Measurements from ENCODE around the gene CLEC4G.

The CLEC4G gene

DNA sequence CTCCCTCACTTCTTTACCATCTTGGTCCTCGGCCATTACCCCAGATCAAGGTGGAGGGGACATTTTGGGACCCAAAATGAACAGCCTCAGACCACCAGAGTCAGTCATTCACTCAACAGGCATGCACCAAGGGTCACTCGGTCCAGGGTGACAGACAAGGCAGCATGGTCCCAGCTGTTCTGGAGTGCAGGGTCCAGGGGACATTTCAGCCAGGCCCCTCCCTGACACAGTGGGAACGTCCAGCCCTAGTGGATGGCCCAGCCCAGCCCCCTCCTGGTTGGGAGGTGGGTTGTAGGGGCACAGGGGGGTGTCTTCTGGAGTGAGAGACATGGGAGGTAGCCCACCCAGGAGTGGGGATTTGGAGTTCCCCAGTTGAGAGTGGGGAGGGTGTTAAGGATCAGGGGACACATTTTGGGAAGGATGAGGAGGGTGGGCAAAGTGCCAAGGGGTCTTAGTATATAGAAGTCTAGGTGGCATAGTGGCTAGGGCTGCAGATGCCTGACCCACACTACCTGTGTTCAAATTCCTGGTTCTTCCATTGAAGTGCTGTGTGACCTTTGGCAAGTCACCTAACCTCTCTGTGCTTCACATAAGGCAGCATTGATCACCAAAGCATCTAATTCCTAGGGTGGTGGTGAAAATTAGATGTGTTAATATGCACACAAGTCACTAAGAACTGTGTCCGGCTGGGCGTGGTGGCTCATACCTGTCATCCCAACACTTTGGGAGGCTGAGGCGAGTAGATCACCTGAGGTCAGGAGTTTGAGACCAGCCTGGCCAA, 27.4 kb downstream of the CLEC4G start:
- Mint-ChIP-seq H3K27ac (peak overlapping the region; percentile 96), H3K9me3 (no peaks in the 10 kb centered on the region), H3K4me3 (peak overlapping the region; percentile 35), H3K4me1 (ENCODE audit: low read depth) (peaks cover 96% of the 10 kb centered on the region), H3K36me3 (ENCODE audit: low read depth) (peaks cover under 1% of the 10 kb centered on the region), H3K27me3 (no peaks in the 10 kb centered on the region)
- intact Hi-C loops (cut with micrococcal nuclease) = no loop called here

DNA sequence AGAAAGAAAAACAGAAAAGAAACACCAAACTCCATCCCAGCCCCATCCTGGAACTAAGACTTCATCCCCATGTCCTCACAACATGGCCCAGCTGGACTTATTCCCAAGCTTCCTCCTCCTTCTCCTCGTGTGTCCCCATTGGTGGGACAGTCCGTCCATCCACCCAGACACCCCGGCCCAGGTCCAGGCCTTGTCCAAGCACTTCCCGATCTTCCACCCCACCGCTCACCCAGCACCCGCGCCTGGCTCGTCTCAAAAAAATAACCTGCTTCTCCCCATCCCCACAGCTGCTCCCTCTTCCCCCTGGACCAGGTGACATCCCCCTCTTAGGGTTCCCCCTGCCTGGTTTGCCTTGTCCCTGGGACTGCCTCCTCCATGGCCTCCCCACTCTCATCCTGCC, 28.6 kb downstream of the CLEC4G start:
- no peaks in the 10 kb centered on the region for H3K9me3 Mint-ChIP-seq
- peaks cover 12% of the 10 kb centered on the region for H3K36me3 Mint-ChIP-seq (ENCODE audit: low read depth)
- H3K4me1 Mint-ChIP-seq (ENCODE audit: low read depth) = peaks cover 90% of the 10 kb centered on the region
- H3K27me3 Mint-ChIP-seq = no peaks in the 10 kb centered on the region
- peak overlapping the region; percentile 45 for H3K4me3 Mint-ChIP-seq
- peak overlapping the region; percentile 96 for H3K27ac Mint-ChIP-seq
- intact Hi-C loops (cut with micrococcal nuclease) = no loop called here

DNA sequence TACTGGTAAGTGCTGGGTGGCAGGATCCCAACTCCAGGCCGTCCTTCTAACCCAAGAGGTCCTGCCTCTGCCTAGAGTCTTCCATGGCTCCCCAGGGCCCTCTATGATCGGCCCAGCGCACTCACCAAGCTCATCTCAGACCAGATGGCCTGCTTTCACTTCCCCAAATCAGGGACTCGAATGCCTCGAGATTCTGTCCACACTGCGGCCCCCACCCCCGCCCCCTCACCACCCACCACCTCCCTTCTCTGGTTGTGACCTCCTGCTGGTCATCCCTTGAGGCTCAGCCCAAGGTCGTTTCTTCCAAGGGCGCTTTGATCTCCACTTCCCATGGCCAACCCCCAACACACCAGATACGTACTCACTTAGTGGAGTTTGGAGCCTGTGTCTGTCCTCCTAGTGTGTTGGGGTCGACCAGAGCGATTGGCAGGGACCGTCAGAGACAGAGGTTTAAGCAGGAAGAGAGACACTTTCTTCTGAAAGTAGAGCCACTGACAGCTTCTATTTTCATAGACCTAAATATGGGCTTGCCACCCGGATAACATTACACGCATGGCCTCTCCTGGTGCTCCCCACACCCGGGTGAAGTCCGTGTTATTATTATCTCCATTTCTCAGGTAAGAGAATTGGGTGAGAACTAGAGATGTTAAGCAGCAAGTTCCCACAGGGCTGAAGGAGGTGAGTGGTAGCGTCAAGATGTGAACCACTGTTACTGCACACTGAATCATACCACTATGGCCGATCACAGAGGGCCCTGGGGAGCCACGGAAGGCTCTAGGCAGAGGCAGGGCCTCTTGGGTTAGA, 30.1 kb downstream of the CLEC4G start, which contains the start of gene FCER2:
Gene FCER2 (minus strand): TSS at position 478 of the 804 bp plus-strand sequence. CDS start 2,371 bp downstream, outside the sequence.
- peaks cover 86% of the 10 kb centered on the region for H3K4me1 Mint-ChIP-seq (ENCODE audit: low read depth)
- H3K27ac Mint-ChIP-seq = peak within 1 kb of the TSS; percentile 96
- no peaks in the 10 kb centered on the region for H3K9me3 Mint-ChIP-seq
- H3K36me3 Mint-ChIP-seq (ENCODE audit: low read depth) = peaks cover 26% of the 10 kb centered on the region
- H3K4me3 Mint-ChIP-seq = peak within 1 kb of the TSS; percentile 44
- H3K27me3 Mint-ChIP-seq = no peaks in the 10 kb centered on the region
- intact Hi-C loops (cut with micrococcal nuclease) = no loop called here

DNA sequence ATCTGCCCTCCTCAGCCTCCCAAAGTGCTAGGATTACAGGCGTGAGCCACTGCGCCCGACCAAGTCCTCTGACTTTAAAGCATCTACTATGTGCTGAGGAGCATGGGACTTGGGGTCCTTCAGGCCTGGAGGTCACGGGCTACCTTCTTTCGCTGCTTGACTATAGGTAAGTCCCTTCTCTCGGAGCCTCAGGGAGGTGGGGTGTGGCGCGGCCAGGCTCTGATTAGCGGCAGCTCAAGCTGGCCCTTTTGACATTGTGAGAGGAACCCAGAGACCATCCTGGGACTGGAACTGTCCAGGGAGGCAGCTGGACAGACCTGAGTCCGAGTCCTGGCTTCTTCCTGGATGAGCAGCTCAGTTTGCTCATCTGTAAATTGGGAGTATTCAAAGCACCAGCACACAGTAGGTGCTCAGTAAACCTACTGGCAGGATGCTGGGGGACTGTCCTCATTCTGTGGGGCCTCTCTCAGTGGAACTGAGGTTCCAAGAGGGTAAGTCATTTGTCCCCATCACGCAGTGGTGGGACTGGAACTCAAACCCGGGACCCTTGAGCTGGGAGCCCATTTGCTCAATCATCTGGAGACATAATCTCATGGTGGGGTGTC, 30.8 kb downstream of the CLEC4G start:
- intact Hi-C loops (cut with micrococcal nuclease) = no loop called here
- Mint-ChIP-seq H3K27me3 (no peaks in the 10 kb centered on the region), H3K4me3 (no peak overlapping the region), H3K36me3 (ENCODE audit: low read depth) (peaks cover 33% of the 10 kb centered on the region), H3K4me1 (ENCODE audit: low read depth) (peaks cover 85% of the 10 kb centered on the region), H3K27ac (peak overlapping the region; percentile 96), H3K9me3 (no peaks in the 10 kb centered on the region)

DNA sequence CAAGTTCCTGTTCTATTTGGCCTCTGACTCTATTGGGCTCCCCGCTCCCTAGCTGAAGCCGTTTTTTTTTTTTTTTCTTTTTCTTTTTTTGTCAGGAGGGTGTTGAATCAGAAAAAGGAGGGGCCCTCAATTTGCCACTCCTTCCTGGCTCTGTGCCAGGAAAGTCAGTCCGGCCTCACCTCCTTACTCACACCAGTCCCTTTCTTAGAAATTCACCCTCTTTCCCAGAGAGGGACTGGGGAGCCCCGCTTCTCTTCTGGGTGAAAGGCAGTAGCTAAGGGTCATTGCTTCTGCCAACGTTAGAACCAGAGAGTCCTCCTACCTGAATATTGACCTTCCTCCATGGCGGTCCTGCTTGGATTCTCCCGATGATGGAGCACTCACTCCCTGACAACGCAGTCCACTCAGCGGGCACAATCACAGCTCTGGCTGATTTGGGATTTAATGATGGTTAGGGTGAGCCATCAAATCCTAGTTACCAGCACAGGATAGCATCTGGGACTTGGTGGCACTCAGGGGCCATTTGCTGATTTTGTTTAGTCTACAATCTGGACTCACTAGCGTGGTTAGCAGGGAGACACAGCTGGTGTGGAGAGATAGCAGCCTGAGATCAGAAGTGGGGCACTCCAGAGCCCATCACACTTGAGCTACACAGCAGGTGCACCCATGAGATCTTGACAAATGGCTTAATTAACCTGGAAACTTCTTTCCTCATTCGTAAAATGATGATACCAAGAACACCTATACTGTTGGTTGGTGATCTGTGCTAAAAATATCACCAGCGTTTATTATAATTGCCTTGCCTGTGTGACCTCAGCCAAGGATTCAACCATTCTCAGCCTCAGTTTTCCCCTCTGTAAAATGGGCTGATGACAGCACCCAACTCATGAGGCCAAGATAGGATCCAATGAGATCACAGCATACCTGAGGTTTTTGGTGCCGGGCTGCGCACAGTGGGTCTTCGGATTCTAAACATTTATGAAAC, 32.2 kb downstream of the CLEC4G start:
- Mint-ChIP-seq H3K4me1 (ENCODE audit: low read depth) (peaks cover 77% of the 10 kb centered on the region), H3K9me3 (no peaks in the 10 kb centered on the region), H3K27ac (peak overlapping the region; percentile 96), H3K27me3 (no peaks in the 10 kb centered on the region), H3K36me3 (ENCODE audit: low read depth) (peaks cover 36% of the 10 kb centered on the region), H3K4me3 (peak overlapping the region; percentile 85)
- intact Hi-C loops (cut with micrococcal nuclease) = loop anchor here (2.0 to 5.0 kb wide), 2 partner anchors 33 to 41 kb away; partner anchors contain the start of gene CLEC4G

DNA sequence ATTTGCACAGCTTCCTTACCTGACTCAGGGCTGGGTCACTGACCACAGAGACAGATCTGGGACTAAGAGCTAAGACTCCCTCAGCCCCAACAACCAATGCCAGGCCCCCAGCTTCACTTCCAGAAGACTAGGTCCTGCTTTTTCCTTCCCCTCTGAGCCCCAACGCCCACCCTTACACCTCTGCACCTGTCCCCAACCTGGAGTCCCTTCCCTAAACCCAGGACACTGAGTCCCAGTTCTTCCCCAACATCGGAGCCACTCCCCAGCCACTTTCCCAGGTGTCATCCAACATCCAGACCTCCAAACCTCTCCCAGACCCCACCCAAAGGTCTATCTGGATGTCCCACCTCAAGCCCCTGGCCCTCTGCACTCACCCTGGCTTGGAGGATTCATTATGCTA, 32.9 kb downstream of the CLEC4G start:
- Mint-ChIP-seq H3K9me3 (no peaks in the 10 kb centered on the region), H3K27me3 (no peaks in the 10 kb centered on the region), H3K27ac (peak overlapping the region; percentile 96), H3K4me1 (ENCODE audit: low read depth) (peaks cover 77% of the 10 kb centered on the region), H3K36me3 (ENCODE audit: low read depth) (peaks cover 36% of the 10 kb centered on the region), H3K4me3 (peak overlapping the region; percentile 85)
- intact Hi-C loops (cut with micrococcal nuclease) = loop anchor here (2.0 to 5.0 kb wide), 2 partner anchors 33 to 42 kb away; partner anchors contain the start of gene CLEC4G

DNA sequence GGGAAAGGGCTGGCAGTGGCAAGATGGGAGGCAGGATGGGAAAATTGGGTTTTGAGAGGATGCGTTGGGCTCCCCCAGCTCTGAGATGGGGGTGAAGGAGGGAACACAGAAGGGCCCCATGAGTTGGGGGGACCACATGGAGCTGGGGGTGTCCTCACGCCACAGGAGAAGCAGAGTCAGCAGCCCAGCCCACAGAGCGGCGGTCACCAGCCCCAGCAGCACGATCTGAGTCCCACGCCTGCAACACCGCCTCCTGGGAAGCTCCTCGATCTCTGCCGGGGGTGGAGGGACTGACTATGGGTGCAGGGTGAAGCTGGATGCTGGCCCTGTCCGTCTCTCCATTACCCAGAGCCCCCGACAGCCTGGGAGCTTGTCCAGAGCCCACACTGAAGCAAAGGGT, 33.3 kb downstream of the CLEC4G start:
- H3K9me3 Mint-ChIP-seq = no peaks in the 10 kb centered on the region
- peaks cover 36% of the 10 kb centered on the region for H3K36me3 Mint-ChIP-seq (ENCODE audit: low read depth)
- intact Hi-C loops (cut with micrococcal nuclease) = loop anchor here (2.0 to 5.0 kb wide), 2 partner anchors 34 to 42 kb away; partner anchors contain the start of gene CLEC4G
- peaks cover 75% of the 10 kb centered on the region for H3K4me1 Mint-ChIP-seq (ENCODE audit: low read depth)
- H3K27me3 Mint-ChIP-seq = no peaks in the 10 kb centered on the region
- H3K27ac Mint-ChIP-seq = peak overlapping the region; percentile 96
- peak overlapping the region; percentile 85 for H3K4me3 Mint-ChIP-seq

DNA sequence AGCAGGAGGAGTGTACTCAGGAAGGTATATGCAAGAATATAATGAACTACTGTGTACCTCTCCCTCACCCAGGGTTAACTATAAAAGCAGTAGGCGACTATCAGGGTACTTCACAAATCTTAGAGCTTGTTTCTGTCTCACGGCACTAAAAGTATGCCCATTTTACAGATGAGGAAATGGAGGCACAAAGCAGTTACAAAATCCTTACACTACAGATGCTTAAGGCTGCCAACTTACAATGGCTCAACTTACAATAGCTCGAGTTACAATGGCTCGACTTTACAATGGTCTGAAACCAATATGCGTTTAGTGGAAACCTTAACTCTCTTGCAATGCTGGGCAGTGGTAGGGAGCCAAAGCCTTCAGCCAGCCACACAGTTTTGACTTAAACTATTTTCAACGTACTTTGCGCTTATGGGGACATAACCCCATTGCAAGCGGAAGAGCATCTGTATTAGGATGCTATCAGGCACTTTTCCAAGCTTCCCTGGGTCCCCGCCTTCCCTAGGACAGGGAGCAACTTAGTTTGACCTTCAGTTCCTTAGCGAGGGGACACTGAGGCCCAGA, 34.1 kb downstream of the CLEC4G start:
- Mint-ChIP-seq H3K4me1 (ENCODE audit: low read depth) (peaks cover 67% of the 10 kb centered on the region), H3K9me3 (no peaks in the 10 kb centered on the region), H3K27me3 (no peaks in the 10 kb centered on the region), H3K27ac (peak overlapping the region; percentile 96), H3K4me3 (peak overlapping the region; percentile 85), H3K36me3 (ENCODE audit: low read depth) (peaks cover 36% of the 10 kb centered on the region)
- intact Hi-C loops (cut with micrococcal nuclease) = loop anchor here (2.0 to 5.0 kb wide), 2 partner anchors 34 to 43 kb away; partner anchors contain the start of gene CLEC4G

DNA sequence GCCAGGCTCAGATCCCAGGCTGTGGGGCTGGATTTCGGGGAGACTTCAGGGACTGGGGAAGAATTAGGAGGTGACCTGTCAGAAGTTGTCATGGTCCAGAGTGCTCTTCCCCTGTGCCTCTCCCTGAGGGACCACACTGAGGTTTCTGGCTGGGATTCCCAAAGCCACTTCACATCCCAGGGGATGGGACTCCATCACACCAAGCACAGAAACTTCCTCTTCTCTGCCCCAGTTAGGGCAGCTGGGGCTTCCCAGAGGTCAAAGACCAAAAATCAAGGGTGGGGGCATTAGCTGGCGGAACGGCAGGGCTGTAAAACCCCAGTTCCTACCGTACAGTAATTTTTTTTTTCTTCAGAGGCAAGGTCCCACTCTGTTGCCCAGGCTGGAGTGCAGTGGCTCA, 37.4 kb downstream of the CLEC4G start:
- H3K36me3 Mint-ChIP-seq (ENCODE audit: low read depth) = peaks cover 36% of the 10 kb centered on the region
- peaks cover 37% of the 10 kb centered on the region for H3K4me1 Mint-ChIP-seq (ENCODE audit: low read depth)
- intact Hi-C loops (cut with micrococcal nuclease) = no loop called here
- H3K27ac Mint-ChIP-seq = no peak overlapping the region
- no peak overlapping the region for H3K4me3 Mint-ChIP-seq
- no peaks in the 10 kb centered on the region for H3K27me3 Mint-ChIP-seq
- no peaks in the 10 kb centered on the region for H3K9me3 Mint-ChIP-seq

DNA sequence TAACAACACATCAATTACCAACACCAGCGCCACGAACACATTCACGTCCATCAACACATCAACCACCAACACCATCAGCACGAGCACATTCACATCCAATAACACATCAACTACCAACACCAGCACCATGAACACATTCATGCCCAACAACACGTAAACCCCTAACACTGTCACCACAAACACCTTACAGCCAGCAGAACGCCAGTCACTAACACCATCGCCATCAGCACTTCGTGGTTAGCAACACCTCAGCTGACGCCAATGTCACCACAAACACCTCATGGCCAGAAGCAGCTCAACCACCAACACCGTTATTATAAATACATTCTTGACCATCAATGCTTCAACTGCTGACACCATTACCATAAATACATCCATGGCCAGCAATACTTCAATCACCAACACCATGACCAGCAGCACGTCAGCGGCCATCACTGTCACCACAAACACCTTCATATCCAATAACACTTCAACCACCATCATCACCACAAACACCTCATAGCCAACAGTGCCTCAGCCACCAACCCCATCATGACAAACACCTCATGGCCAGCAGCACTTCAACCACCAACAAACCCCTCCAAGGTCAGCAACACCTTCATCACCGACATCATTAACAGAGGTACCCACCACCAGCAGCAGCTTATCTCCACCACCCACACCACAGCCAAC, 39.4 kb downstream of the CLEC4G start:
- Mint-ChIP-seq H3K27ac (no peak overlapping the region), H3K9me3 (no peaks in the 10 kb centered on the region), H3K36me3 (ENCODE audit: low read depth) (peaks cover 16% of the 10 kb centered on the region), H3K4me1 (ENCODE audit: low read depth) (peaks cover 29% of the 10 kb centered on the region), H3K4me3 (no peak overlapping the region), H3K27me3 (no peaks in the 10 kb centered on the region)
- intact Hi-C loops (cut with micrococcal nuclease) = no loop called here

DNA sequence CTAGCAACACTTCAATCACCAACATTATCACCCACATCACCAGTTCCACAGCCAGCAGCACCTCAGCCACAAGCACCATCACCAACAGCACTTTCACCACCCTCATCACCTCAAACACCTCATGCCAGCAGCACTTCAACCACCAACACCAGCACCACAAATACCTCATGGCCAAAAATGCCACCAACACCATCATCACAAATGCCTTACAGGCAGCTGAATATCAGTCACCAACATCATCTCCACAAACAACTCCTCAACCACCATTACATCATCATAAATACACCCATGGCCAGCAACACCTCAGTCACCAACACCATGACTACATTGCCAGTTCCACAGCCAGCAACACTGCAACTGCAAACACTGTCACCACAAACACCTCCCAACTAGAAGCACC, 40.4 kb downstream of the CLEC4G start:
- Mint-ChIP-seq H3K4me1 (ENCODE audit: low read depth) (peaks cover 26% of the 10 kb centered on the region), H3K36me3 (ENCODE audit: low read depth) (peaks cover 6% of the 10 kb centered on the region), H3K4me3 (no peak overlapping the region), H3K27me3 (no peaks in the 10 kb centered on the region), H3K9me3 (no peaks in the 10 kb centered on the region), H3K27ac (no peak overlapping the region)
- intact Hi-C loops (cut with micrococcal nuclease) = no loop called here

DNA sequence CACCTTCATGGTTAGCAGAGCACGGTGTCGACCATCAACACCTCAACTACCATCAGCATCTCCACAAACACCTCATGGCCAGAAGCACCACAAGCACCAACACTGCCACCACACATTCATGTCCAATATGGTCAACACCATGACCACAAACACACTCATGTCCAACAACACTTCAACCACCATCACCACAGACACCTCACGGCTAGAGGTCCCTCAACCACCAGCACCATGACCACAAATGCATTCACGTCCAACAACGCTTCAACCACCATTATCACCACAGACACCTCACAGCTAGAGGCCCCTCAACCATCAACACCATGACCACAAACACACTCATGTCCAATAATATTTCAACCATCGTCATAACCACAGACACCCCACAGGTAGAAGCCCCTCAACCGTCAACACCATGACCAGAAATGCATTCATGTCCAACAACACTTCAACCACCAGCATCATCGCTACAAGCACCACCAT, 41.1 kb downstream of the CLEC4G start:
- intact Hi-C loops (cut with micrococcal nuclease) = no loop called here
- no peak overlapping the region for H3K27ac Mint-ChIP-seq
- no peaks in the 10 kb centered on the region for H3K27me3 Mint-ChIP-seq
- peaks cover 30% of the 10 kb centered on the region for H3K4me1 Mint-ChIP-seq (ENCODE audit: low read depth)
- H3K4me3 Mint-ChIP-seq = no peak overlapping the region
- peaks cover 5% of the 10 kb centered on the region for H3K36me3 Mint-ChIP-seq (ENCODE audit: low read depth)
- no peaks in the 10 kb centered on the region for H3K9me3 Mint-ChIP-seq
